K562 (cell line): ENCODE data around the gene ZBTB24. TPM values are rescaled to one million over a fixed set of nuclear protein-coding genes. Genes with fewer than 3 reads are reported as not detected.

ENCODE experiments used
- ADNP ChIP-seq: fragments of 200-800 bp; sonication (Bioruptor generic); IDR thresholded peaks from 2 replicates; pipeline ENCODE4 v1.6.1; 2016; ENCODE audit warnings: missing genetic modification characterization, missing compliant biosample characterization
- CTBP1 ChIP-seq: fragments of 450-650 bp; IDR thresholded peaks from 2 replicates; pipeline ENCODE4 v1.6.1; 2016; ENCODE audit warnings: borderline replicate concordance
- NCOA4 ChIP-seq: fragments of 450-650 bp; IDR thresholded peaks from 2 replicates; pipeline ENCODE4 v1.6.1; 2018; ENCODE audit warnings: mild to moderate bottlenecking; ENCODE audit not compliant: partially characterized antibody
- TAF7 ChIP-seq: fragments of 450-650 bp; IDR thresholded peaks from 2 replicates; pipeline ENCODE4 v1.6.1; 2016; ENCODE audit warnings: missing genetic modification characterization, missing compliant biosample characterization
- ZBTB7A ChIP-seq: IDR thresholded peaks from 2 replicates; pipeline ENCODE4 v1.6.1; 2011; ENCODE audit warnings: low read depth, mild to moderate bottlenecking, low read length, moderate library complexity, borderline replicate concordance; ENCODE audit not compliant: control insufficient read depth
- ZNF282 ChIP-seq: sonication (generic); formaldehyde crosslinking; IDR thresholded peaks from 2 replicates; pipeline ENCODE4 v1.8.1; 2023; ENCODE audit warnings: missing genetic modification reagents
- polyA plus RNA-seq, 8 experiments: library from polyadenylated mRNA; depleted of rRNA in 4 of 8; stranded (reverse) in 5 of 8; unstranded in 3 of 8; fragments of >200 nt; fragmentation: Nextera tagmentation in 2 of 8; fragmentation: Illumina TruSeq in 1 of 8; extraction: Ambion mirVana in 2 of 8; extraction: Trizol in 1 of 8; gene quantifications; 2 replicates each; pipeline versions ENCODE4 v1.2.1 to v1.2.3, GENCODE V29; 2011 to 2014; ENCODE audit warnings: inconsistent platforms in 1 of 8, missing spikeins in 1 of 8
- total RNA-seq, 7 experiments: library from RNA; depleted of rRNA in 6 of 7; stranded (reverse); fragments of >200 nt in 6 of 7; fragmentation: Illumina TruSeq in 2 of 7; extraction: Trizol in 2 of 7; gene quantifications; 2 replicates each; pipeline versions ENCODE4 v1.2.1 to v1.2.3, GENCODE V29; 2011 to 2021; ENCODE audit warnings: low replicate concordance in 1 of 7
- TF ChIP-seq, protein P1 (sequence below): fragments of 200-600 bp; sonication (generic); IDR thresholded peaks from one replicate; pipeline ENCODE4 v1.6.1; 2012; ENCODE audit warnings: mild to moderate bottlenecking, low read depth, low read length, inconsistent platforms
- TF ChIP-seq, protein P2 (sequence below): fragments of 250-450 bp; sonication (Bioruptor Pico); IDR thresholded peaks from 2 replicates; pipeline ENCODE4 v1.4.0; 2020; ENCODE audit warnings: mild to moderate bottlenecking, moderate library complexity, borderline replicate concordance
- TF ChIP-seq, protein P3 (sequence below), 2 experiments: IDR thresholded peaks; 2 replicates each; pipeline ENCODE4 v1.6.1; 2011; ENCODE audit warnings: borderline replicate concordance in 1 of 2, control low read depth in 1 of 2, low read depth in 1 of 2, low read length in 1 of 2, mild to moderate bottlenecking in 1 of 2, mixed read lengths in 1 of 2, moderate library complexity in 1 of 2; ENCODE audit not compliant: insufficient read depth in 1 of 2, insufficient read length in 1 of 2, poor library complexity in 1 of 2, severe bottlenecking in 1 of 2; ENCODE audit errors: extremely low read depth in 1 of 2

Gene ZBTB24
- total and polyA plus RNA-seq, 9 of the 15 experiments (the other 6 are each of a cell fraction or from before 2014, with no cell fraction given): 2.0 to 16.7 (median 8.3) TPM

DNA sequence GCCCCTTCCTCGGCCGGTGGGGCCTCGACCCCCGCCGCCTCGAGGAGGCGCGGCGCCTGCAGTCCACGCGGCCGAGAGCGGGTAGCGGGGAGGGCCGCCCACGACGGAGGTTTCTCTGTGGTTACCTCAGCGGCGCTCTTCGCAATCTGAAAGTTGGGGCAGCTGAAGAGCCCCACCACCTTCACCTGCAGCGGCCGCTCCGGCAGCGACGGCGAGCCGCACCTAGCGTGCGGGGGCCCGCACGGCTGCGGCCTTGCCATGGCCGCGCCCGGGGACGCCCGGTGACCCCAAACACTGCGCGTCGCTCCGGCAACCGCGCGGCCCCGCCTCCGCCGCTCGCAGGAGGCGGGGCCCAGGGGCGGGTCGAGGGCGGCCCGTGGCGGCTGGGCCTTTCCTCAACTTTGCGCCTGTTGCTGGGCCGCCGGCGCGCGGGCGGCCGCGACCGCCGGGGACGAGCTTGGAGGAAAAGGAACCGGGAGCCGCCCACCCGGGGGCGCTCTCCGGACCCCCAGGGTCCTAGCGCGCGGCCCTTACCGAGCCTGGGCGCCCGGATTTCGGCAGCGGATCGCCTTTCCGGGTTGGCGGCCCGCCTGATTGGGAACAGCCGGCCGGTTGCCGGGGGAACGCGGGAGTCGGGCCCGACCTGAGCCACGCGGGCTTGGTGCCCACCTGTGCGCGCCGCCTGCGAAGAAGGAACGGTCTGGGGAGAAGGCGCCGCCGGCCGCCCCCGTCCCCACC, 42.5 kb downstream of the ZBTB24 start, which contains the start of the genes PPIL6 and SMPD2 (continued):
- TF ChIP-seq, protein P1, sequence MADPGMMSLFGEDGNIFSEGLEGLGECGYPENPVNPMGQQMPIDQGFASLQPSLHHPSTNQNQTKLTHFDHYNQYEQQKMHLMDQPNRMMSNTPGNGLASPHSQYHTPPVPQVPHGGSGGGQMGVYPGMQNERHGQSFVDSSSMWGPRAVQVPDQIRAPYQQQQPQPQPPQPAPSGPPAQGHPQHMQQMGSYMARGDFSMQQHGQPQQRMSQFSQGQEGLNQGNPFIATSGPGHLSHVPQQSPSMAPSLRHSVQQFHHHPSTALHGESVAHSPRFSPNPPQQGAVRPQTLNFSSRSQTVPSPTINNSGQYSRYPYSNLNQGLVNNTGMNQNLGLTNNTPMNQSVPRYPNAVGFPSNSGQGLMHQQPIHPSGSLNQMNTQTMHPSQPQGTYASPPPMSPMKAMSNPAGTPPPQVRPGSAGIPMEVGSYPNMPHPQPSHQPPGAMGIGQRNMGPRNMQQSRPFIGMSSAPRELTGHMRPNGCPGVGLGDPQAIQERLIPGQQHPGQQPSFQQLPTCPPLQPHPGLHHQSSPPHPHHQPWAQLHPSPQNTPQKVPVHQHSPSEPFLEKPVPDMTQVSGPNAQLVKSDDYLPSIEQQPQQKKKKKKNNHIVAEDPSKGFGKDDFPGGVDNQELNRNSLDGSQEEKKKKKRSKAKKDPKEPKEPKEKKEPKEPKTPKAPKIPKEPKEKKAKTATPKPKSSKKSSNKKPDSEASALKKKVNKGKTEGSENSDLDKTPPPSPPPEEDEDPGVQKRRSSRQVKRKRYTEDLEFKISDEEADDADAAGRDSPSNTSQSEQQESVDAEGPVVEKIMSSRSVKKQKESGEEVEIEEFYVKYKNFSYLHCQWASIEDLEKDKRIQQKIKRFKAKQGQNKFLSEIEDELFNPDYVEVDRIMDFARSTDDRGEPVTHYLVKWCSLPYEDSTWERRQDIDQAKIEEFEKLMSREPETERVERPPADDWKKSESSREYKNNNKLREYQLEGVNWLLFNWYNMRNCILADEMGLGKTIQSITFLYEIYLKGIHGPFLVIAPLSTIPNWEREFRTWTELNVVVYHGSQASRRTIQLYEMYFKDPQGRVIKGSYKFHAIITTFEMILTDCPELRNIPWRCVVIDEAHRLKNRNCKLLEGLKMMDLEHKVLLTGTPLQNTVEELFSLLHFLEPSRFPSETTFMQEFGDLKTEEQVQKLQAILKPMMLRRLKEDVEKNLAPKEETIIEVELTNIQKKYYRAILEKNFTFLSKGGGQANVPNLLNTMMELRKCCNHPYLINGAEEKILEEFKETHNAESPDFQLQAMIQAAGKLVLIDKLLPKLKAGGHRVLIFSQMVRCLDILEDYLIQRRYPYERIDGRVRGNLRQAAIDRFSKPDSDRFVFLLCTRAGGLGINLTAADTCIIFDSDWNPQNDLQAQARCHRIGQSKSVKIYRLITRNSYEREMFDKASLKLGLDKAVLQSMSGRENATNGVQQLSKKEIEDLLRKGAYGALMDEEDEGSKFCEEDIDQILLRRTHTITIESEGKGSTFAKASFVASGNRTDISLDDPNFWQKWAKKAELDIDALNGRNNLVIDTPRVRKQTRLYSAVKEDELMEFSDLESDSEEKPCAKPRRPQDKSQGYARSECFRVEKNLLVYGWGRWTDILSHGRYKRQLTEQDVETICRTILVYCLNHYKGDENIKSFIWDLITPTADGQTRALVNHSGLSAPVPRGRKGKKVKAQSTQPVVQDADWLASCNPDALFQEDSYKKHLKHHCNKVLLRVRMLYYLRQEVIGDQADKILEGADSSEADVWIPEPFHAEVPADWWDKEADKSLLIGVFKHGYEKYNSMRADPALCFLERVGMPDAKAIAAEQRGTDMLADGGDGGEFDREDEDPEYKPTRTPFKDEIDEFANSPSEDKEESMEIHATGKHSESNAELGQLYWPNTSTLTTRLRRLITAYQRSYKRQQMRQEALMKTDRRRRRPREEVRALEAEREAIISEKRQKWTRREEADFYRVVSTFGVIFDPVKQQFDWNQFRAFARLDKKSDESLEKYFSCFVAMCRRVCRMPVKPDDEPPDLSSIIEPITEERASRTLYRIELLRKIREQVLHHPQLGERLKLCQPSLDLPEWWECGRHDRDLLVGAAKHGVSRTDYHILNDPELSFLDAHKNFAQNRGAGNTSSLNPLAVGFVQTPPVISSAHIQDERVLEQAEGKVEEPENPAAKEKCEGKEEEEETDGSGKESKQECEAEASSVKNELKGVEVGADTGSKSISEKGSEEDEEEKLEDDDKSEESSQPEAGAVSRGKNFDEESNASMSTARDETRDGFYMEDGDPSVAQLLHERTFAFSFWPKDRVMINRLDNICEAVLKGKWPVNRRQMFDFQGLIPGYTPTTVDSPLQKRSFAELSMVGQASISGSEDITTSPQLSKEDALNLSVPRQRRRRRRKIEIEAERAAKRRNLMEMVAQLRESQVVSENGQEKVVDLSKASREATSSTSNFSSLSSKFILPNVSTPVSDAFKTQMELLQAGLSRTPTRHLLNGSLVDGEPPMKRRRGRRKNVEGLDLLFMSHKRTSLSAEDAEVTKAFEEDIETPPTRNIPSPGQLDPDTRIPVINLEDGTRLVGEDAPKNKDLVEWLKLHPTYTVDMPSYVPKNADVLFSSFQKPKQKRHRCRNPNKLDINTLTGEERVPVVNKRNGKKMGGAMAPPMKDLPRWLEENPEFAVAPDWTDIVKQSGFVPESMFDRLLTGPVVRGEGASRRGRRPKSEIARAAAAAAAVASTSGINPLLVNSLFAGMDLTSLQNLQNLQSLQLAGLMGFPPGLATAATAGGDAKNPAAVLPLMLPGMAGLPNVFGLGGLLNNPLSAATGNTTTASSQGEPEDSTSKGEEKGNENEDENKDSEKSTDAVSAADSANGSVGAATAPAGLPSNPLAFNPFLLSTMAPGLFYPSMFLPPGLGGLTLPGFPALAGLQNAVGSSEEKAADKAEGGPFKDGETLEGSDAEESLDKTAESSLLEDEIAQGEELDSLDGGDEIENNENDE: no peak
- 0 out of 2 replicates have a peak, but pooled peaks have one; percentile 39 for TF ChIP-seq ZNF282 (CRISPR knock-in tag)
- no peak for TF ChIP-seq NCOA4
- TF ChIP-seq, protein P2, sequence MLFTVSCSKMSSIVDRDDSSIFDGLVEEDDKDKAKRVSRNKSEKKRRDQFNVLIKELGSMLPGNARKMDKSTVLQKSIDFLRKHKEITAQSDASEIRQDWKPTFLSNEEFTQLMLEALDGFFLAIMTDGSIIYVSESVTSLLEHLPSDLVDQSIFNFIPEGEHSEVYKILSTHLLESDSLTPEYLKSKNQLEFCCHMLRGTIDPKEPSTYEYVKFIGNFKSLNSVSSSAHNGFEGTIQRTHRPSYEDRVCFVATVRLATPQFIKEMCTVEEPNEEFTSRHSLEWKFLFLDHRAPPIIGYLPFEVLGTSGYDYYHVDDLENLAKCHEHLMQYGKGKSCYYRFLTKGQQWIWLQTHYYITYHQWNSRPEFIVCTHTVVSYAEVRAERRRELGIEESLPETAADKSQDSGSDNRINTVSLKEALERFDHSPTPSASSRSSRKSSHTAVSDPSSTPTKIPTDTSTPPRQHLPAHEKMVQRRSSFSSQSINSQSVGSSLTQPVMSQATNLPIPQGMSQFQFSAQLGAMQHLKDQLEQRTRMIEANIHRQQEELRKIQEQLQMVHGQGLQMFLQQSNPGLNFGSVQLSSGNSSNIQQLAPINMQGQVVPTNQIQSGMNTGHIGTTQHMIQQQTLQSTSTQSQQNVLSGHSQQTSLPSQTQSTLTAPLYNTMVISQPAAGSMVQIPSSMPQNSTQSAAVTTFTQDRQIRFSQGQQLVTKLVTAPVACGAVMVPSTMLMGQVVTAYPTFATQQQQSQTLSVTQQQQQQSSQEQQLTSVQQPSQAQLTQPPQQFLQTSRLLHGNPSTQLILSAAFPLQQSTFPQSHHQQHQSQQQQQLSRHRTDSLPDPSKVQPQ: no peak
- no peak for TF ChIP-seq TAF7
- TF ChIP-seq, protein P3, sequence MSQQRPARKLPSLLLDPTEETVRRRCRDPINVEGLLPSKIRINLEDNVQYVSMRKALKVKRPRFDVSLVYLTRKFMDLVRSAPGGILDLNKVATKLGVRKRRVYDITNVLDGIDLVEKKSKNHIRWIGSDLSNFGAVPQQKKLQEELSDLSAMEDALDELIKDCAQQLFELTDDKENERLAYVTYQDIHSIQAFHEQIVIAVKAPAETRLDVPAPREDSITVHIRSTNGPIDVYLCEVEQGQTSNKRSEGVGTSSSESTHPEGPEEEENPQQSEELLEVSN (IDR thresholded peaks at IDR 0.05; ENCODE audit: borderline replicate concordance in 1 of 2, extremely low read depth in 1 of 2, insufficient read depth in 1 of 2, insufficient read length in 1 of 2, low read depth in 1 of 2, low read length in 1 of 2, poor library complexity in 1 of 2, severe bottlenecking in 1 of 2): peak; percentile 95 to 98
- peak; percentile 89 for TF ChIP-seq CTBP1
- no peak for TF ChIP-seq ADNP
- peak; percentile 94 for TF ChIP-seq ZBTB7A
